Raji (cell line): ENCODE measurements around the gene PPEF2.

Experiments used
- POLR2A ChIP-seq: IDR thresholded peaks from 2 replicates; pipeline ENCODE4 v1.6.1; 2011; ENCODE audit warnings: low read depth, low read length, control low read depth; ENCODE audit not compliant: insufficient read depth

The PPEF2 gene

GRCh38 chr4:75904076-75904475 is 1.8 kb upstream of the PPEF2 start:
- no peak for TF ChIP-seq POLR2A

- no peak for TF ChIP-seq POLR2A
Observed at GRCh38 chr4:75898536-75898935, 3.7 kb downstream of the PPEF2 start.

GRCh38 chr4:75895744-75896314 is 6.4 kb downstream of the PPEF2 start:
- no peak for TF ChIP-seq POLR2A

DNA sequence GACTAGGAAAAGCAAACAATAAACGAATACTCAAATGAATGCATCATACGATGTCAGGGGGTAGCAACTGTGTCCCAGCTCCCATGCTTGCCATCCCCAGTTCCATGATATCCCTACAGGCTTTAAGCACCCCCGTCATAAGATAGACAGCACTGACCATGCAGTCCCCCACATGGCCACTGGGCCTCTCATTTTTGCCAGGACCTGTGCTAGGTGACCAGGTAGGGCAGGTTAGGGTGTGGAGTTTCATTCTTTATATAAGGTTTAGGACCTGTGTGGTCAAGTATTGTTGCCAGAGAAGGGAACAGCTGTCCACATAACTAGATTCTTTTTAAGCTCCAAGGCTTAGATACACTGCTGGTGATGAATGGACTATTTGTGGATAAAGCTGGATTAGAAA is 9.7 kb downstream of the PPEF2 start:
- TF ChIP-seq POLR2A, result no peak

DNA sequence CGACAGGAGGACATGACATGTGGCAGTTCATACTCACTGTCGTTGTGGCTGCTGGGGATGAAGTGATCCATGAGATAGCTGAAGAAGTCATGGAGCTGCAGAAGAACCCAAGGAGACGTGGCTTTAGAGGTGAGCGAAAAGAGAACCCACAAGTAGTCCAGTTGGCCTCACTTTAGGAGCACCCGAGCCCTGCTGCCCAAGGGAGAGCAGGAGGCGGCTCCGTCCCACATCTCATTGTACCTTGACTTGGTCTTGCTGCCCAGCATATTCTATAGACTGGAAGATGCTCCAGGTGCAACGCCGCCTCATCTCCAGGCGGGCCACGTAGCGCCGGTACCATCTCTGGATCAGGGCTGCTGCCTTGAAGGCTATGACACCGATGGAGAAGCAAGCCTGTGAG is 10.6 kb downstream of the PPEF2 start:
- no peak for TF ChIP-seq POLR2A

DNA sequence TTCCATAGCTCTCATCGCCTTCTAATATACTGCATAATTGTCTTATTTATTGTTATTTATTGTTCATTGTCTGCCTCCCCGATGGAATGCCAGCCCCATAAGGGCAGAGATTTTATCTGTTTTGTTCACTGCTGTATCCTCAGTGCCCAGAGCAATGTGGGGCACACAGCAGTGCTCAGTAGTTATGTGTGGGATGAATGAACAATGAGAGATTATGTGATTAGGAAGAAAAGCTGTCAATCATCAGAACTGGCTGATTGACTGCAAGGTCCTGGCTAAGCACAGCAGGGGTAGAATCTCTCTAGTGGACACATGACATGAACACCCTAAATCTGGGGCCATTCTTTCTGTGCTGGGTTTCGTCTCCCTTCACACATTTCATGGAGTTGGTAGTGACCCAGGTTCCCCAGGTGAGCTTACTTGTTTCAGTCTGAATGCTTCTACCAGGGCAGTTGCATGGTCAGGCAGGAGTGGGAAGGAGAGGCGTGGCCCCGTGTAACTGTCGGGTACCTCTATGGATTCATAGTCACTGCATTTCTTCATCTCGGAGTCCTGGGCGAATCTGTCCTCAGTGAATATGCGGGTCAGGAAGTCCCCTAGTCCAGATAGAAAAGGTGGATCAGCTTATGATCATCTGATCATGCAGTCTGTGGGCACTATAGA is 12.6 kb downstream of the PPEF2 start:
- TF ChIP-seq POLR2A, result no peak

- TF ChIP-seq POLR2A, result no peak
Observed at GRCh38 chr4:75886104-75886503, 16.1 kb downstream of the PPEF2 start.

DNA sequence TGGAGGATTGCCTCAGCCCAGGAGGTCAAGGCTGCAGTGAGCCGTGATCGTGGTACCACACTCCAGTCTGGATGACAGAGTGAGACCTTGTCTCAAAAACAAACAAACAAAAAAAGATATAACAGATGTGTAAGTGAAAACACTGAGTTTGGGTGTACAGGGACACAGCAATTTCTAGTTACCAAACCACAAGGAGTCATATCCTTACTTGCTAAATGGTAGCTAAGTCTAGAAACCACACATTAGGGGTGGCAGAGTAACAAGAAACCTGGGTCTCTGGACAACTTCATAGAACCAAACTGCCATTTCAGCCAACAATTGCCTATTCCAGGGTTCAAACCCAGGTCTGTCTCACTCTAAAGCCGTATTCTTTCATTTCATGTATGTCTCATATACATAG is 20.8 kb downstream of the PPEF2 start:
- TF ChIP-seq POLR2A, result no peak

- no peak for TF ChIP-seq POLR2A
Observed at GRCh38 chr4:75880278-75880677, 22.0 kb downstream of the PPEF2 start.

DNA sequence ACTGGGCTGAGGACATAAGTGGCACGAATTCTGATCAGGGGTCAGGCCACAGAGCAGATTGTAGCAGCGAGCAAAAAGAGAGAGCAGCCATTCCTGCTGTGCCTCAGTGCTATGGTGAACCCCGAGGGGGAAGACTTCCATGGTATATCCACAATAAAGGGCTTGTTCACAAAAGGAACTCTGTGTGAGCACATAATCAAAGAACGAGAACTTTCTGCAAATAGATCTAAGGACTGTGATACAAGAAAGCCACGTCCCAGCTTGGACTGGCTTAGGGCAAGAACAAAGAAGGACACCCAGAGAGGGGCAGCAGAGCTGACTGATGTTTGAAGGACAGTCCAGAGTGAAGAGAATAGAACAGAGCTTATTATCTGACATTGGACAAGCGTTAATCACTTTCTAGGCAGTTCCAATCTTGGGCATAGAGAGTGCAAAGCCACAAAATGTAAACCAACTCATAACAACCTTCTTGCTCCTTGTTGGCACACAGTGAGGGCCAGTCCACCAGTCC is 24.0 kb downstream of the PPEF2 start:
- no peak for TF ChIP-seq POLR2A

DNA sequence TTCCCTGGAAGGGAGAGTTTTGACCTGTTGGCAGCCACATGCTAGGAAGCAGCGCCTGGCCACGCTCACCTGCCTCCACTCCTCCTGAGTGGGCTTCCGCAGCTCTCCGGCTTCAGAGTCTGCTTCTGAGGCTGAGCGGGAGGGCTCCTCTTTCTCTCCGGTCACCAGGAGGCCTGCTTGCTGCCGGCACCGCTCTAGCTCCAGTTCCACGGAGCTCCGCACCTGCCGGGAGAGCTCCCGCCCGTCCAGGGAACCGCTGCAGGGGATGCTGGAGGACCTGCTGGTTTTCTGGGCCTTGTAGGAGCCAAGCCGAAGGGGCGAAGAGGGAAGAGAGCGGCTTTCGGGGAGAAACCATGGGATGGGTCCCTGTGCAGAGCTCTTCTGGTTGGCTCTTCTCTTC is 26.0 kb downstream of the PPEF2 start:
- no peak for TF ChIP-seq POLR2A

- TF ChIP-seq POLR2A, result no peak
Observed at GRCh38 chr4:75869100-75869499, 33.2 kb downstream of the PPEF2 start.

GRCh38 chr4:75867130-75867529 is 35.1 kb downstream of the PPEF2 start:
- no peak for TF ChIP-seq POLR2A

GRCh38 chr4:75860606-75861005 is 41.6 kb downstream of the PPEF2 start:
- TF ChIP-seq POLR2A, result no peak

DNA sequence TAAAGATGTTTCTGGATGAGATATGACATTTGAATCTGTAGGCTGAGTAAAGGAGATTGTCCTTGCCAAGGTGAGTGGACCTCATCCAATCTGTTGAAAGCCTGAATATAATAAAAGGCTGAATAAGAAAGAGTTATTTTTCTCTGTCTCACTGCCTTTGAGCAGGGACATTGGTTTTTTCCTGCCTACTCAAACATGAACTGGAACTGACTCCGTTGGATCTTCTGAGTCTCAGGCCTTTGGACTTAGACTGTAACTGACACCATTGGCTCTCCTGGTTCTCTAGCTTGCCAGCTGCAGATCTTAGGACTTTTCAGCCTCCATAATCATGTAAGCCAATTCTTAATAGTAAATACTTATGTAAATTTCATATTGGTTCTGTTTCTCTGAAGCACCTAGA is 43.5 kb downstream of the PPEF2 start:
- TF ChIP-seq POLR2A, result no peak

DNA sequence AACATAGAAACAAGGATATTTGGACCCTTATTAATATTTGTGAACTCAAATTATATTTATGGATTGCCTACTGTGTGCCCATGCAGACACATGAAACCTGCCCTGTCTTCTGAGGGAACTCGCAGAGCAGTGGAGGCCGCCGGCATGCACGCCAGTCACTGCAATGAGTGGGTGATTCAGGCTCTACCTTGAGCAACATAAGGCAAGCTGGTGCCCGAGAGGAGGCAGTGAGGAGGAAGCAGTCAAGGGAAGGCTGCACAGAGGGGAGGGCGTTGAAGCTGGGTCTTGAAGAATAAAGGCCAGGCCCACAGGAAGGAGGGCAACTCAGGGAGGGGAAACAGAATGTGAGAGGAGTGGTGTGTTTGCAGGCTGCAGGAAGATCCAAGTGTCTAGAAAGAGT is 52.8 kb downstream of the PPEF2 start:
- TF ChIP-seq POLR2A, result no peak

- TF ChIP-seq POLR2A, result no peak
Observed at GRCh38 chr4:75848891-75849290, 53.4 kb downstream of the PPEF2 start.
